Activated CD4-positive, alpha-beta T cell treated with anti-CD3 and anti-CD28 coated beads, Interleukin-2, amount 50 U/mL, for 48 hours (primary cell): ENCODE measurements around the gene CASP1.

Experiments
- DNase-seq, 2 experiments: peaks; one replicate each; pipeline ENCODE4 v3.0.0-alpha.2; 2020

The CASP1 gene

GRCh38 chr11:104979839-104980238 lies 55.1 kb downstream of the CASP1 start:
- no peak for DNase-seq
